Esophagus squamous epithelium (tissue), 4 donors: ENCODE data around the gene CA5A.
"Not testable (repeated sequence)": the region's sequence is repeated elsewhere in the genome, so short reads cannot be mapped to it uniquely, and the experiment has no call there.

ENCODE experiments used
- CTCF ChIP-seq, 6 experiments: fragments of 450-650 bp in 4 of 6; fragments of 200-600 bp in 2 of 6; sonication (generic) in 2 of 6; IDR thresholded peaks; one replicate each; pipeline ENCODE4 v1.5.1; 2016 to 2019; ENCODE audit warnings: antibody characterized with exemption in 6 of 6, mild to moderate bottlenecking in 4 of 6, moderate library complexity in 4 of 6
- POLR2A ChIP-seq, 4 donors: fragments of 450-650 bp; IDR thresholded peaks; one replicate each; pipeline ENCODE4 v1.6.1; 2017; ENCODE audit warnings: antibody characterized with exemption in 4 of 4, mild to moderate bottlenecking in 4 of 4, moderate library complexity in 3 of 4

GRCh38 chr16:87868254-87869029 lies 67.9 kb downstream of the CA5A start:
- not testable (repeated sequence) for TF ChIP-seq POLR2A, CTCF (IDR thresholded peaks at IDR 0.05)
